Neuronal stem cell (in vitro differentiated cells): ENCODE measurements around the gene RAB26.
"Not testable (repeated sequence)": the region's sequence is repeated elsewhere in the genome, so short reads cannot be mapped to it uniquely, and the experiment has no call there.

ENCODE experiments used
- DNase-seq: peaks from one replicate; pipeline ENCODE4 v3.0.0-alpha.2; 2013; ENCODE audit warnings: low spot score
- H2AFZ ChIP-seq: one replicate; pipeline ENCODE4 v1.6.1; 2013; ENCODE audit warnings: mild to moderate bottlenecking, low read length, inconsistent platforms
- H2AK5ac ChIP-seq: 2 replicates; pipeline ENCODE4 v1.6.1; 2013; ENCODE audit warnings: low read depth, mild to moderate bottlenecking, inconsistent platforms, low read length, moderate library complexity, mixed read lengths
- H2BK120ac ChIP-seq: 2 replicates; pipeline ENCODE4 v1.6.1; 2013; ENCODE audit warnings: low read depth, mild to moderate bottlenecking, inconsistent platforms, low read length, moderate library complexity, mixed read lengths
- H2BK12ac ChIP-seq: one replicate; pipeline ENCODE4 v1.6.1; 2013; ENCODE audit warnings: low read length, inconsistent platforms
- H2BK15ac ChIP-seq: 2 replicates; pipeline ENCODE4 v1.6.1; 2013; ENCODE audit warnings: mild to moderate bottlenecking, low read length, inconsistent platforms, mixed read lengths
- H2BK5ac ChIP-seq: one replicate; pipeline ENCODE4 v1.6.1; 2013; ENCODE audit warnings: inconsistent platforms, mild to moderate bottlenecking, low read length, moderate library complexity
- H3K14ac ChIP-seq: one replicate; pipeline ENCODE4 v1.6.1; 2013; ENCODE audit warnings: low read length, inconsistent platforms
- H3K18ac ChIP-seq: 2 replicates; pipeline ENCODE4 v1.6.1; 2013; ENCODE audit warnings: low read length, inconsistent platforms
- H3K23ac ChIP-seq: 2 replicates; pipeline ENCODE4 v1.6.1; 2013; ENCODE audit warnings: low read depth, mild to moderate bottlenecking, mixed read lengths, low read length, inconsistent platforms; ENCODE audit not compliant: poor library complexity
- H3K27ac ChIP-seq: replicated peaks from 3 replicates; pipeline ENCODE4 v1.5.1; 2013; ENCODE audit warnings: low read length, inconsistent platforms
- H3K27me3 ChIP-seq, 3 experiments: 2 replicates each; pipeline ENCODE4 v1.6.1; 2013; ENCODE audit warnings: low read length in 3 of 3, mild to moderate bottlenecking in 2 of 3, inconsistent platforms in 1 of 3, low read depth in 1 of 3, mixed read lengths in 1 of 3, moderate library complexity in 1 of 3; ENCODE audit not compliant: control insufficient read depth in 3 of 3, insufficient read depth in 3 of 3
- H3K36me3 ChIP-seq, 2 donors: replicated peaks in 1 of 2; 2 replicates each; pipeline ENCODE4 v1.6.1; 2013; ENCODE audit warnings: low read length in 2 of 2; ENCODE audit not compliant: control insufficient read depth in 2 of 2, insufficient read depth in 2 of 2
- H3K4ac ChIP-seq: 2 replicates; pipeline ENCODE4 v1.6.1; 2013; ENCODE audit warnings: inconsistent platforms, mild to moderate bottlenecking, low read length, moderate library complexity
- H3K4me1 ChIP-seq, 2 donors: 1 replicate in 1 of 2; 2 replicates in 1 of 2; pipeline ENCODE4 v1.6.1; 2013; ENCODE audit warnings: low read length in 2 of 2, low read depth in 1 of 2; ENCODE audit not compliant: control insufficient read depth in 2 of 2, insufficient read depth in 1 of 2
- H3K4me2 ChIP-seq: one replicate; pipeline ENCODE4 v1.6.1; 2013; ENCODE audit warnings: mild to moderate bottlenecking, low read length, inconsistent platforms; ENCODE audit not compliant: insufficient read depth, poor library complexity, severe bottlenecking
- H3K4me3 ChIP-seq, 2 donors: 2 replicates each; pipeline ENCODE4 v1.5.1; 2013; ENCODE audit warnings: low read length in 2 of 2, mild to moderate bottlenecking in 2 of 2, inconsistent platforms in 1 of 2, moderate library complexity in 1 of 2
- H3K79me1 ChIP-seq: one replicate; pipeline ENCODE4 v1.6.1; 2013; ENCODE audit warnings: low read depth, mild to moderate bottlenecking, inconsistent platforms, low read length, moderate library complexity
- H3K9ac ChIP-seq: one replicate; pipeline ENCODE4 v1.6.1; 2013; ENCODE audit warnings: mild to moderate bottlenecking, low read depth, low read length, inconsistent platforms; ENCODE audit not compliant: poor library complexity
- H3K9me3 ChIP-seq, 2 donors: replicated peaks in 1 of 2; 2 replicates each; pipeline versions ENCODE3 to v1.6.1; 2013; ENCODE audit warnings: low read length in 2 of 2, mild to moderate bottlenecking in 2 of 2, inconsistent platforms in 1 of 2, low read depth in 1 of 2, mixed read lengths in 1 of 2, moderate library complexity in 1 of 2; ENCODE audit not compliant: control insufficient read depth in 2 of 2, insufficient read depth in 1 of 2
- H4K8ac ChIP-seq: one replicate; pipeline ENCODE4 v1.6.1; 2013; ENCODE audit warnings: low read depth, mild to moderate bottlenecking, inconsistent platforms, low read length, moderate library complexity
- H4K91ac ChIP-seq: one replicate; pipeline ENCODE4 v1.6.1; 2013; ENCODE audit warnings: low read length, low read depth, mild to moderate bottlenecking, inconsistent platforms; ENCODE audit not compliant: poor library complexity
- whole genome bisulfite sequencing, 2 donors: extraction: QIAGEN DNeasy Blood & Tissue Kit; methylation state at CpG; one replicate each; pipeline ENCODE4 v1.1.7; 2013; ENCODE audit warnings: missing lambda C conversion rate in 2 of 2, mixed read lengths in 1 of 2; ENCODE audit not compliant: insufficient read length in 2 of 2, insufficient replicate concordance in 1 of 2; ENCODE audit errors: extremely low coverage in 2 of 2; 5-methylcytosine and 5-hydroxymethylcytosine counted together

The RAB26 gene

GRCh38 chr16:2135071-2135470, 13.4 kb upstream of the RAB26 start:
- WGBS, 2 donors: no CpG with 5 or more reads among the region's 42 CpGs
- H4K91ac ChIP-seq, H3K4me1 ChIP-seq, H2BK12ac ChIP-seq, DNase-seq, H3K18ac ChIP-seq, H3K9ac ChIP-seq, H2AK5ac ChIP-seq, H3K27ac ChIP-seq, H2BK15ac ChIP-seq, H2BK120ac ChIP-seq, H3K27me3 ChIP-seq, H3K4ac ChIP-seq, H2BK5ac ChIP-seq, H3K79me1 ChIP-seq, H3K9me3 ChIP-seq, H4K8ac ChIP-seq, H3K14ac ChIP-seq, H3K36me3 ChIP-seq, H2AFZ ChIP-seq, H3K23ac ChIP-seq: not testable (repeated sequence)
- H3K4me2 ChIP-seq: peak overlapping the region; percentile 33
- peak overlapping the region; percentile 47 to 76 for H3K4me3 ChIP-seq

GRCh38 chr16:2135770-2136490, 12.5 kb upstream of the RAB26 start, which contains the start of gene PKD1:
TSS of gene PKD1 (minus strand) at chr16:2135898. CDS start at chr16:2135689, 209 bp downstream.
- not testable (repeated sequence) for H3K9me3 ChIP-seq, H3K79me1 ChIP-seq, H2AK5ac ChIP-seq, H2BK120ac ChIP-seq, H4K8ac ChIP-seq, H3K27me3 ChIP-seq, H3K4ac ChIP-seq, H3K4me1 ChIP-seq, H3K23ac ChIP-seq, H3K36me3 ChIP-seq, H4K91ac ChIP-seq, H2BK12ac ChIP-seq, H2BK5ac ChIP-seq
- no CpG with 5 or more reads among the region's 81 CpGs for WGBS, 2 donors
- H3K9ac ChIP-seq: peak within 1 kb of the TSS; percentile 81
- peak within 1 kb of the TSS; percentile 49 for H3K4me2 ChIP-seq
- H3K4me3 ChIP-seq: peak within 1 kb of the TSS; percentile 56 to 82
- peak; percentile 93 for DNase-seq
- H2AFZ ChIP-seq: peak within 1 kb of the TSS; percentile 86
- peak within 1 kb of the TSS; percentile 71 for H3K18ac ChIP-seq
- H3K27ac ChIP-seq: peak within 1 kb of the TSS; percentile 56
- H2BK15ac ChIP-seq: peak within 1 kb of the TSS; percentile 67
- peak within 1 kb of the TSS; percentile 38 for H3K14ac ChIP-seq

- Histone ChIP-seq H2BK15ac (peak overlapping the region; percentile 75), H3K14ac (no peak overlapping the region), H3K79me1 (no peaks in the 10 kb centered on the region), H3K9ac (peak overlapping the region; percentile 21), H2BK12ac (no peak overlapping the region), H3K4me1 (peaks cover 2 to 4% of the 10 kb centered on the region in 2 donors), H3K23ac (no peak overlapping the region), H3K4me3 (peak overlapping the region in 1 of 2 donors; percentile 63), H2AK5ac (peak overlapping the region; percentile 84), H3K18ac (peak overlapping the region; percentile 19), H3K27me3 (no peaks in the 10 kb centered on the region), H3K4me2 (no peak overlapping the region), H2BK5ac (peak overlapping the region; percentile 75), H3K9me3 (no peaks in the 10 kb centered on the region), H4K8ac (no peak overlapping the region), H3K4ac (peak overlapping the region; percentile 89), H4K91ac (no peak overlapping the region), H3K36me3 (no peaks in the 10 kb centered on the region), H2BK120ac (no peak overlapping the region), H2AFZ (no peak overlapping the region), H3K27ac (no peak overlapping the region)
- no peak for DNase-seq
- WGBS, 2 donors: no CpG with 5 or more reads among the region's 31 CpGs
Observed at GRCh38 chr16:2142942-2143877, 5.2 kb upstream of the RAB26 start.
